Activated naive CD4-positive, alpha-beta T cell treated with anti-CD3 and anti-CD28 coated beads, Interleukin-2, amount 50 U/mL, for 72 hours (primary cell): Measurements from ENCODE around the gene XYLB. TPM values are rescaled to one million over a fixed set of nuclear protein-coding genes. Genes with fewer than 3 reads are reported as not detected.

ENCODE experiments used
- ATAC-seq, 2 donors: fragments of 150-1000 bp; cut with Tn5 transposase; 2 replicates each; pipeline ENCODE4 v1.10.0; 2021; ENCODE audit warnings: mild to moderate bottlenecking in 2 of 2, moderate library complexity in 2 of 2
- DNase-seq, 2 donors: peaks; one replicate each; pipeline ENCODE4 v3.0.0; 2021 to 2022; ENCODE audit warnings: low spot score in 2 of 2
- H3K27ac Mint-ChIP-seq, 2 donors: one replicate each; pipeline ENCODE4 v1.8.0; 2022; ENCODE audit warnings: mild to moderate bottlenecking in 2 of 2, mixed read lengths in 2 of 2
- H3K36me3 Mint-ChIP-seq, 2 donors: one replicate each; pipeline ENCODE4 v1.8.0; 2022; ENCODE audit warnings: mixed read lengths in 2 of 2
- H3K9me3 Mint-ChIP-seq, 2 donors: one replicate each; pipeline ENCODE4 v1.8.0; 2022; ENCODE audit warnings: mixed read lengths in 2 of 2
- total RNA-seq, 2 donors: library from RNA; stranded (reverse); gene quantifications; one replicate each; pipeline ENCODE4 v1.2.3, GENCODE V29; 2022

XYLB gene
- total RNA-seq, 2 donors from 2014 or later: 2.3 to 9.8 TPM

- no peak for DNase-seq
- Mint-ChIP-seq H3K27ac (no peak overlapping the region), H3K36me3 (peaks cover 0 to 12% of the 10 kb centered on the region in 2 donors), H3K9me3 (no peaks in the 10 kb centered on the region)
- no peak for ATAC-seq
These were observed 1.0 kb downstream of the XYLB start for GRCh38 chr3:38347421-38348200.

GRCh38 chr3:38348903-38349302, 2.3 kb downstream of the XYLB start:
- Mint-ChIP-seq H3K9me3 (no peaks in the 10 kb centered on the region), H3K36me3 (peaks cover 0 to 16% of the 10 kb centered on the region in 2 donors), H3K27ac (no peak overlapping the region)
- ATAC-seq (no peak), DNase-seq (no peak)

- Mint-ChIP-seq H3K36me3 (peaks cover 0 to 13% of the 10 kb centered on the region in 2 donors), H3K27ac (no peak overlapping the region), H3K9me3 (no peaks in the 10 kb centered on the region)
- ATAC-seq: no peak
- no peak for DNase-seq
These were observed 3.2 kb downstream of the XYLB start for GRCh38 chr3:38349684-38350359.

- ATAC-seq (no peak), DNase-seq (no peak)
- no peak overlapping the region for H3K27ac Mint-ChIP-seq
- no peaks in the 10 kb centered on the region for H3K9me3 Mint-ChIP-seq
- peaks cover 0 to 13% of the 10 kb centered on the region in 2 donors for H3K36me3 Mint-ChIP-seq
These were observed 6.6 kb downstream of the XYLB start for GRCh38 chr3:38353151-38353550.

GRCh38 chr3:38354588-38355330, 8.2 kb downstream of the XYLB start:
- no peak overlapping the region for H3K27ac Mint-ChIP-seq
- no peak for ATAC-seq
- peaks cover 0 to 19% of the 10 kb centered on the region in 2 donors for H3K36me3 Mint-ChIP-seq
- DNase-seq: no peak
- no peaks in the 10 kb centered on the region for H3K9me3 Mint-ChIP-seq

- ATAC-seq: no peak
- H3K36me3 Mint-ChIP-seq: peaks cover 0 to 9% of the 10 kb centered on the region in 2 donors
These were observed 12.5 kb downstream of the XYLB start for GRCh38 chr3:38359038-38359437.

GRCh38 chr3:38360345-38360744, 13.8 kb downstream of the XYLB start:
- Mint-ChIP-seq H3K36me3 (peaks cover 0 to 17% of the 10 kb centered on the region in 2 donors), H3K9me3 (no peaks in the 10 kb centered on the region), H3K27ac (no peak overlapping the region)
- DNase-seq (no peak), ATAC-seq (no peak)

More at GRCh38 chr3:38359038-38359437, 12.5 kb downstream of the XYLB start:
- no peaks in the 10 kb centered on the region for H3K9me3 Mint-ChIP-seq
- DNase-seq: no peak
- no peak overlapping the region for H3K27ac Mint-ChIP-seq

- DNase-seq (no peak), ATAC-seq (no peak)
- H3K27ac Mint-ChIP-seq: no peak overlapping the region
- peaks cover 0 to 17% of the 10 kb centered on the region in 2 donors for H3K36me3 Mint-ChIP-seq
- H3K9me3 Mint-ChIP-seq: no peaks in the 10 kb centered on the region
These were observed 14.9 kb downstream of the XYLB start for GRCh38 chr3:38361496-38361895.

- H3K36me3 Mint-ChIP-seq: peaks cover 0 to 17% of the 10 kb centered on the region in 2 donors
- no peak overlapping the region for H3K27ac Mint-ChIP-seq
- ATAC-seq (no peak), DNase-seq (no peak)
- H3K9me3 Mint-ChIP-seq: no peaks in the 10 kb centered on the region
These were observed 16.2 kb downstream of the XYLB start for GRCh38 chr3:38362825-38363224.

GRCh38 chr3:38364721-38365400, 18.3 kb downstream of the XYLB start:
- Mint-ChIP-seq H3K27ac (no peak overlapping the region), H3K36me3 (peaks cover 0 to 21% of the 10 kb centered on the region in 2 donors), H3K9me3 (no peaks in the 10 kb centered on the region)
- DNase-seq: no peak
- ATAC-seq: no peak

- Mint-ChIP-seq H3K36me3 (peaks cover 5 to 24% of the 10 kb centered on the region in 2 donors), H3K27ac (no peak overlapping the region), H3K9me3 (no peaks in the 10 kb centered on the region)
- ATAC-seq (no peak), DNase-seq (no peak)
These were observed 19.0 kb downstream of the XYLB start for GRCh38 chr3:38365469-38366062.

GRCh38 chr3:38366082-38366481, 19.5 kb downstream of the XYLB start:
- peak in 1 of 2 donors; percentile 28 for ATAC-seq
- no peak overlapping the region for H3K27ac Mint-ChIP-seq
- H3K36me3 Mint-ChIP-seq: peaks cover 6 to 27% of the 10 kb centered on the region in 2 donors
- DNase-seq: no peak
- no peaks in the 10 kb centered on the region for H3K9me3 Mint-ChIP-seq

GRCh38 chr3:38367779-38368178, 21.2 kb downstream of the XYLB start:
- Mint-ChIP-seq H3K9me3 (no peaks in the 10 kb centered on the region), H3K27ac (no peak overlapping the region), H3K36me3 (peaks cover 8 to 27% of the 10 kb centered on the region in 2 donors)
- ATAC-seq (no peak), DNase-seq (no peak)

GRCh38 chr3:38368238-38368637, 21.7 kb downstream of the XYLB start:
- Mint-ChIP-seq H3K27ac (no peak overlapping the region), H3K36me3 (peaks cover 11 to 27% of the 10 kb centered on the region in 2 donors), H3K9me3 (no peaks in the 10 kb centered on the region)
- no peak for DNase-seq
- no peak for ATAC-seq

GRCh38 chr3:38369186-38369585, 22.6 kb downstream of the XYLB start:
- DNase-seq: no peak
- no peak for ATAC-seq
- peaks cover 11 to 22% of the 10 kb centered on the region in 2 donors for H3K36me3 Mint-ChIP-seq
- H3K9me3 Mint-ChIP-seq: no peaks in the 10 kb centered on the region
- H3K27ac Mint-ChIP-seq: no peak overlapping the region

GRCh38 chr3:38370149-38370548, 23.6 kb downstream of the XYLB start:
- Mint-ChIP-seq H3K9me3 (no peaks in the 10 kb centered on the region), H3K27ac (no peak overlapping the region), H3K36me3 (peaks cover 11 to 15% of the 10 kb centered on the region in 2 donors)
- ATAC-seq (no peak), DNase-seq (no peak)
